ENCODE results near the gene ENPP6. TPM values are rescaled to one million over a fixed set of nuclear protein-coding genes. Genes with fewer than 3 reads are reported as not detected.

Gene ENPP6
- total RNA-seq, 1 donor from 2014 or later, result not detected

- H3K36me3 Mint-ChIP-seq (ENCODE audit: unreplicated experiment), result no peaks in the 10 kb centered on the region
- peaks cover 8% of the 10 kb centered on the region for H3K9me3 Mint-ChIP-seq (ENCODE audit: unreplicated experiment)
- DNase-seq, result no peak
- no peak overlapping the region for H3K27ac Mint-ChIP-seq (ENCODE audit: unreplicated experiment)
- H3K27me3 Mint-ChIP-seq (ENCODE audit: unreplicated experiment), result peaks cover 3% of the 10 kb centered on the region
- H3K4me3 Mint-ChIP-seq (ENCODE audit: unreplicated experiment), result no peak overlapping the region
- TF ChIP-seq CTCF (IDR thresholded peaks at IDR 0.05; ENCODE audit: partially characterized antibody, unreplicated experiment), result no peak
- H3K4me1 Mint-ChIP-seq (ENCODE audit: low read depth, unreplicated experiment), result peaks cover 8% of the 10 kb centered on the region
Measured at GRCh38 chr4:184101711-184102110, 116.0 kb downstream of the ENPP6 start.

GRCh38 chr4:184100297-184100885 lies 117.3 kb downstream of the ENPP6 start:
- DNase-seq, result peak; percentile 83
- peaks cover 3% of the 10 kb centered on the region for H3K27me3 Mint-ChIP-seq (ENCODE audit: unreplicated experiment)
- H3K27ac Mint-ChIP-seq (ENCODE audit: unreplicated experiment), result no peak overlapping the region
- peaks cover 8% of the 10 kb centered on the region for H3K4me1 Mint-ChIP-seq (ENCODE audit: low read depth, unreplicated experiment)
- no peak overlapping the region for H3K4me3 Mint-ChIP-seq (ENCODE audit: unreplicated experiment)
- H3K9me3 Mint-ChIP-seq (ENCODE audit: unreplicated experiment), result peaks cover 8% of the 10 kb centered on the region
- TF ChIP-seq CTCF (IDR thresholded peaks at IDR 0.05; ENCODE audit: partially characterized antibody, unreplicated experiment), result peak; percentile 61
- no peaks in the 10 kb centered on the region for H3K36me3 Mint-ChIP-seq (ENCODE audit: unreplicated experiment)

- H3K36me3 Mint-ChIP-seq (ENCODE audit: unreplicated experiment), result no peaks in the 10 kb centered on the region
- no peak for TF ChIP-seq CTCF (IDR thresholded peaks at IDR 0.05; ENCODE audit: partially characterized antibody, unreplicated experiment)
- H3K27me3 Mint-ChIP-seq (ENCODE audit: unreplicated experiment), result peaks cover 3% of the 10 kb centered on the region
- no peak overlapping the region for H3K27ac Mint-ChIP-seq (ENCODE audit: unreplicated experiment)
- peaks cover 8% of the 10 kb centered on the region for H3K9me3 Mint-ChIP-seq (ENCODE audit: unreplicated experiment)
- peaks cover 8% of the 10 kb centered on the region for H3K4me1 Mint-ChIP-seq (ENCODE audit: low read depth, unreplicated experiment)
- H3K4me3 Mint-ChIP-seq (ENCODE audit: unreplicated experiment), result no peak overlapping the region
- no peak for DNase-seq
Measured at GRCh38 chr4:184099535-184099966, 118.1 kb downstream of the ENPP6 start.

GRCh38 chr4:184099000-184099399 lies 118.7 kb downstream of the ENPP6 start:
- Mint-ChIP-seq H3K27me3 (ENCODE audit: unreplicated experiment) (peaks cover 2% of the 10 kb centered on the region), H3K27ac (ENCODE audit: unreplicated experiment) (no peak overlapping the region), H3K36me3 (ENCODE audit: unreplicated experiment) (no peaks in the 10 kb centered on the region), H3K4me3 (ENCODE audit: unreplicated experiment) (no peak overlapping the region), H3K4me1 (ENCODE audit: low read depth, unreplicated experiment) (peaks cover 8% of the 10 kb centered on the region), H3K9me3 (ENCODE audit: unreplicated experiment) (peaks cover 8% of the 10 kb centered on the region)
- DNase-seq, result no peak
- TF ChIP-seq CTCF (IDR thresholded peaks at IDR 0.05; ENCODE audit: partially characterized antibody, unreplicated experiment), result no peak

- TF ChIP-seq CTCF (IDR thresholded peaks at IDR 0.05; ENCODE audit: partially characterized antibody, unreplicated experiment), result no peak
- DNase-seq, result no peak
- Mint-ChIP-seq H3K27ac (ENCODE audit: unreplicated experiment) (no peak overlapping the region), H3K4me3 (ENCODE audit: unreplicated experiment) (no peak overlapping the region), H3K36me3 (ENCODE audit: unreplicated experiment) (no peaks in the 10 kb centered on the region), H3K27me3 (ENCODE audit: unreplicated experiment) (no peaks in the 10 kb centered on the region), H3K9me3 (ENCODE audit: unreplicated experiment) (peaks cover 6% of the 10 kb centered on the region), H3K4me1 (ENCODE audit: low read depth, unreplicated experiment) (peaks cover 8% of the 10 kb centered on the region)
Measured at GRCh38 chr4:184097815-184098214, 119.9 kb downstream of the ENPP6 start.
